Stimulated activated CD4-positive, alpha-beta T cell treated with anti-CD3 and anti-CD28 coated beads, TNF-alpha, amount 100 ng/mL, for 48 hours (primary cell): ENCODE results near the gene LY6G5C.
A peak's percentile ranks its signal among the peaks of the same experiment; 100 is the strongest.

ENCODE experiments used
- DNase-seq, 3 donors: peaks; one replicate each; pipeline ENCODE4 v3.0.0-alpha.2; 2020; ENCODE audit warnings: low read depth in 3 of 3

Gene LY6G5C

DNA sequence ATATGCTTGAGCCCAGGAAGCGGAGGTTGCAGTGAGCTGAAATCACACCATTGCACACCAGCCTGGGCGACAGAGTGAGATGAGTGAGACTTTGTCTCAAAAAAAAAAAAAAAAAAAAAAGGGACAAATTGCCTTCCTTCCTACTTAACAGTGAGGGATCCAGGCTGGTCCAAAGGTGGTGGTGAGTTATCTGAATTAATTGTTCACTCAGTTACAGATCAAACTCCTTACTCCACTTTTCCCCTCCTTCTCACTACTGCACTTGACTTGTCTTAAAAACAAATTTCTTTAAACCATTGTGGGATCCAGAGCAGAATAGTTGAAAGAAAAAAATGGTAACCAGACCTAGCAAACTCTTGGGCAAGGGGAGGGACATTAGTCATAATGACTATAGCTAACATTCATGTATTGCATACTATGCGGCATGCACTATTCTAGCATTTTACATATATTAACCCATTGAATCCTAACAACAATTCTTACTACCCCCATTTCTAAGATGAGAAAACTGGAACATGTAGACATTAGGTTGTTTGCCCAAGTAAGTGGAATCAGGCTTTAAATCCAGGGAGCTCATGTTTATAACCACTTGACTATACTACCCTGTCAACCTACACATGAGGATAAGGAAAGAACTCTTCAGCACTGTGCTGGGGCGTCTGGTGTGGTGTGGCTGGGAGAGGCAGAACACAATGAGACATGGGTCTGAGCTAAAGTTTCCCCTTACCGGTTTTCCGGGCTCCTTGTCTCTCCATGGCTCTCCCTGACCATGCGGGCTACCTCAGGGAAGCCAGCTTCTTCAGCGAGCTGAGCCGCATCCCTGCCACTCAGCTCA lies 17.5 kb downstream of the LY6G5C start:
- no peak for DNase-seq

GRCh38 chr6:31662124-31662723 lies 18.6 kb downstream of the LY6G5C start:
- no peak for DNase-seq

- DNase-seq = no peak
Measured at GRCh38 chr6:31661262-31662123, 19.4 kb downstream of the LY6G5C start.

GRCh38 chr6:31660381-31661261 lies 20.2 kb downstream of the LY6G5C start, which contains the start of gene C6orf47:
Gene C6orf47 (minus strand): TSS chr6:31660778. CDS start chr6:31659947, 831 bp downstream.
- DNase-seq = peak in 2 of 3 donors; percentile 51 to 62

- no peak for DNase-seq
Measured at GRCh38 chr6:31659649-31660380, 21.1 kb downstream of the LY6G5C start.

- DNase-seq = no peak
Measured at GRCh38 chr6:31658983-31659648, 21.8 kb downstream of the LY6G5C start.

DNA sequence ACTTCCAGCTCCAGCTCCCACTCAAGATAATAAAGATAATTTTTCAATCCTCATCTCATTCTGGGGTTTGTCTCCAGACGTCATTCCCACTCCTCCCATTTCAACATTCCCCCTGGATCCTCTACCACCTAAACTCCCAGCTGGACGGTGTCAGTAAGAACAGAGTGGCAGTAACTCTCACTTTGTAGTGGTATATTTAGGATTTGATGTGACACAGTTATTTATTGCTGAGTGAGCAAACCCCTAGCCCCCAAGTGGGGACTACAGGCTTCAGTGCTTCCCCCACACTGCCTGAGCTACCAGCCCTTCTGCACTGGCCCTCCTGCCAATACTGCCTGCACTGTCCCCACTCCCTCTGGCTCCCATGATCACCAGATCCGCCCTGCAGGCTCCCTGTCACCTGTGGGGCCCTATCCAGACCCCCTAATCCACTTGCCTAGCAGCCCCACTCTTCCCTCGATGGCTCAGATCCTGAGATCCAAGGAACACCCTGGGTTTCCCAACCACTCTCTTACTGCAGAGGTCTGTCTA lies 22.6 kb downstream of the LY6G5C start:
- DNase-seq = no peak

- no peak for DNase-seq
Measured at GRCh38 chr6:31657406-31658157, 23.3 kb downstream of the LY6G5C start.

DNA sequence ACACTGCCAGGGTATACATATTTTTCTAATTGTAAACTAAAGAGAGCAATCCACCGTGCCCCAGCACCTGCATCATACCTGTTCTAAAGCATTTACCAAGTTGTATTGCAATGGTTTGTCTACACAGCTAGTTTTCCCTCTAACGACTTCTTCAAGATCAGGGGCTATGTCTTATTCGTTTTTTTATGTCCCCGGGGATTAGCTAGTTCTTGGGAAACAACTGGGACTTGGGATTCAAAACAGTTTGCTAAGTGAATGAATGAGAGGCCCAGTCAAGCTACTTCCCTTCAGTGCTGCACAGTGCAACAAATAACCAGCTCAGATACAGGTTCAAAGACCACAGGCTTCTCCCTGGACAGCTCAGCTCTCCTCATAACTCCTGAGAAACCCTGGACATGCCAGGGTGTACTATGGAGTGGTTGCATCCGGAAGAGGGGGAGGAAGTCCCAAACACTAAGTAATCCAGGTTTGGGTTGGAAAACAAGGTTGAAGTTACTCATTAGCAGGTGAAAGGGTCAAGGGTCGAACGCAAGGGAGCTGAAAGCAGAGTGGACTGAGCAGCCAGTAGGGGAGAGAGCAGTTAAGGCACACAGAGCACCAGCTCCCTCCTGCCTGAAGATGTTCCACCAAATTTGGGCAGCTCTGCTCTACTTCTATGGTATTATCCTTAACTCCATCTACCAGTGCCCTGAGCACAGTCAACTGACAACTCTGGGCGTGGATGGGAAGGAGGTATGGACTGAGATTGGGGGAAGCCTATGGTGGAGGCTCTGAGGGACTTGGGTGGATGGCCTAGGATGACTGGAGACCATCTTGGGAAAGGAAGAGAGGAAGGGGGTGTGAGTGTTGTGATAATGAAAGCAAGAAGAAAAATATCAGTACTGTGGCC lies 25.3 kb downstream of the LY6G5C start, which contains the start of gene APOM:
Gene APOM (plus strand): TSS at position 546 of the 889 bp plus-strand sequence. CDS start 73 bp downstream, at position 619.
- no peak for DNase-seq

- DNase-seq = no peak
Measured at GRCh38 chr6:31654574-31655348, 26.1 kb downstream of the LY6G5C start.

DNA sequence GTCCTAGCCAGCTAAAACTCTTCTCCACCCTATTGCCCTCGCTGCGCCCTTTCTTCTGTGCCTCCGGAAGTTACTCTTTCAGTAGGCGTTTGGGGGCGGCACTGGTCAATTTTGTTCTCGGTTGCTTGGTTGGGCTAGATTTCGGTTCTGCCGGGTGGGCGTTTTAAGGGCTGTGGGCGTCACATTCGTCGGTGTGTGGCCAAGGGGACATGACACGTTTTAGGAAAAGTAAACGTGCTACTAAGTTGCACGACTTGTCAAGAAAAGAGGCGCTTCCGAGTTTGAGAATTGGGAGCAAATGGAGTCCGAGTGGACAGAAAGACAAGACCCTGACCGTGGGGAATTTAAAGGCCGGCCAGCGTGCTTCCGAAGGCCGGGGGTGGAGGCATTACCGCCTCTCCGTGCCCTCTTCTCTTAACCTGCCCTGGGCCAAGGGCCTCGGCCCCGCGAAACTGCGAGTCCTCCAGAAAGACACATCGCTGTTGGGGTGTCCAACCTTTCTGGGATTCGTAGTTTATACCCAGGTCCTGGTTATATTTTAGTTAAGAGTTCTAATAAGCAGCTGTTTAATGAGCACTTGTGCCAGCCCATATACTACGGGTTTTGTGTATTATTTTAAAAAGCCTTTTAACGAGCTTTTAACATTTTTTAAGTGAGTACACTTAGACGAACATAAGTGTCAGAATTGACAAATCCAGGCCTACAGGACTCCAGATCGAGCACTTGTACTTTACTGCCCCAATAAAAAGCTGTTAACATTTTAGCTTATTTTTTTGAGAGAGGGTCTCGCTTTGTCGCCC lies 27.7 kb downstream of the LY6G5C start:
- peak; percentile 71 to 79 (median 78) for DNase-seq

DNA sequence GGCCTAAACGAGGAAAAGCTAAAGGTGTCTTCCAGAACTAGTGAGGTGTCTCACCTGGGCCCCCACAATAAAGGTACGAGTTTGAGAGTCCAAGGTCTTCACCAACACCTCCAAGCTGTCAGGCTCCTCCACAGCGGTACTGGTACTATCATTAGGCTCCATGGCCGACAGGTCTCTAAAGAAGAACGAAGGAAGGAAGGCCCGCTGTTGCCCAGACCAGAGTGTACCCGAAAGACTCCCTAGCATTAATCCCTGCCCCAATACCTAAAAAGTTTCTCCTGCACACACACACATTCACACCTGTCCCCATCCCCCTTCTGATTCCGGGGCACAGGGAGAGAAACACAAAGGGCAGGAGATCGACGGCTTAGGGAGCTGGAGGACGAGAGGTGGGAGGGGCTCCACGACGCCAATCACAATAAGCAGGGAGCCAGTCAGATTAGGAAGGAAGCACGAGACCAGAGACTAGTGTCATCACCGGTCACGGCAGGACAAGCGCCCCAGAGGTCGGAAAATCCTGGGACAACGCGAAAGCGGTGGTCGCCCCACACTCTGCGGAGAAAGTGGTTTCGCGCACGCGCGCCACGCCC lies 29.2 kb downstream of the LY6G5C start:
- DNase-seq = no peak

GRCh38 chr6:31645325-31645724 lies 35.5 kb downstream of the LY6G5C start:
- DNase-seq = no peak

DNA sequence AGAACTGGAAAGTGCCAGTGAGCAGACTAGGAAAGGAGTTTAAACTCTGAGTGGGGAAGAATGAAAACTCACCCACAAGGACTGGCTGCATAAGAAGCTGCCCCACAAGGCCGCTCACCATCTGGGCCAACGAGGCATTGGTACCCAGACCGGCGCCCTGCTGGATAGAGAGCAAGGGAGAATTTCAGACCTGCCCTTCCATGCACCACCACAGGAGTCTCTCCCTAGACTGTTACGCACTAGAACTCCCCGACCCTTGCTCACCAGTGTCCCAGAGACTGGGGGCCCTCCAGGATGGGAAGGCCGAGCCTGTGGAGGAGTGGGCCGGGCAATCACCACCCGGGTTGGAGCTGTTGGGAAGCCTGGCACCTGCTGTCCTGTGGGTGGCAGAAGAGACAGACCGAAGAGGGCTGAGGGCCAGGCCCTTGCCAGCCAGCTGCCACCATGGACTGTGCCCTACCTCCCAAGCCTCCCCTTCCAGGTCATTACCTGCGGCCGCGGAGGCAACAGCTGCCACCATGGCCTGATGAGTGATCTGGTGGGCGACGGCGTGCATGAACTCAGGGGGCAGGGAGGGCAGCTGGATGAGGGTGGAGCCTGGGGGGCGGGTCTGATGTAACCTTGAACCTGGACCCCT lies 36.9 kb downstream of the LY6G5C start:
- DNase-seq = no peak
